RWPE1 (cell line): ENCODE results near the gene CEACAM6.
"Not testable (repeated sequence)": the region's sequence is repeated elsewhere in the genome, so short reads cannot be mapped to it uniquely, and the experiment has no call there.

Experiments
- CTCF ChIA-PET: fragments of 350-600 bp; sonication (Branson Sonifier 250); formaldehyde crosslinking; extraction: SDS; loops from one replicate; lab custom pipeline; 2021; lab: Yijun Ruan, JAX
- POLR2A ChIA-PET: fragments of 400-600 bp; formaldehyde crosslinking; extraction: SDS; loops from one replicate; lab custom pipeline; 2020; ENCODE audit warnings: antibody characterized with exemption; ENCODE audit not compliant: low non-redundant PET; lab: Yijun Ruan, JAX
- DNase-seq: peaks from one replicate; pipeline ENCODE4 v3.0.0; 2012; ENCODE audit warnings: low spot score
- H3K27ac ChIP-seq: fragments of 450-650 bp; 2 replicates; pipeline ENCODE4 v1.5.1; 2017
- TF ChIP-seq, protein P1 (sequence below): fragments of 450-650 bp; conservative IDR thresholded peaks from 2 replicates; pipeline ENCODE4 v1.5.1; 2017; ENCODE audit warnings: low read depth, mild to moderate bottlenecking

The CEACAM6 gene

DNA sequence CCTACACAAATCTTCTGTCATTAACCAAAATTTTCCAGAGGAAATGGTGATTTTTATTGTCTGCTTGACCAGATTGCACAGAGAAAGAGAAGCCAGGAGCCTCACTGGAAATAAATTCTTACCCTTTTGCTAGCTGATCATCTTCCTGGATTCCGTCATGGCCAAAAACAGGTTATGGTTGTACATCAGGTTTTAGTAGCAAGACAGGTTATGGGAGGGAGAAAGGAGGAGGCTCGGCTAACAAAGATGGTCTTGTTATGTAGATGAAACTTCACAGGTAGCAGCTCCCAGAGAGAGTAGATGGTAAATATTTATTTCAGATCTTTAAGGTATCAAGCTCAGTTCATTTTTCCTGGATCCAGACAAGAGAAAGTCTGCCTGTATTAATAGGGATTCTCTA lies 21.4 kb downstream of the CEACAM6 start:
- no peak overlapping the region for H3K27ac ChIP-seq
- no peak for DNase-seq
- POLR2A ChIA-PET: no interaction called here
- CTCF ChIA-PET: interaction anchor here (0.8 to 1.0 kb wide), 2 partner anchors 18 to 23 kb away, joined by 3 to 6 read pairs; no protein-coding TSS in a partner anchor
- TF ChIP-seq, protein P1, sequence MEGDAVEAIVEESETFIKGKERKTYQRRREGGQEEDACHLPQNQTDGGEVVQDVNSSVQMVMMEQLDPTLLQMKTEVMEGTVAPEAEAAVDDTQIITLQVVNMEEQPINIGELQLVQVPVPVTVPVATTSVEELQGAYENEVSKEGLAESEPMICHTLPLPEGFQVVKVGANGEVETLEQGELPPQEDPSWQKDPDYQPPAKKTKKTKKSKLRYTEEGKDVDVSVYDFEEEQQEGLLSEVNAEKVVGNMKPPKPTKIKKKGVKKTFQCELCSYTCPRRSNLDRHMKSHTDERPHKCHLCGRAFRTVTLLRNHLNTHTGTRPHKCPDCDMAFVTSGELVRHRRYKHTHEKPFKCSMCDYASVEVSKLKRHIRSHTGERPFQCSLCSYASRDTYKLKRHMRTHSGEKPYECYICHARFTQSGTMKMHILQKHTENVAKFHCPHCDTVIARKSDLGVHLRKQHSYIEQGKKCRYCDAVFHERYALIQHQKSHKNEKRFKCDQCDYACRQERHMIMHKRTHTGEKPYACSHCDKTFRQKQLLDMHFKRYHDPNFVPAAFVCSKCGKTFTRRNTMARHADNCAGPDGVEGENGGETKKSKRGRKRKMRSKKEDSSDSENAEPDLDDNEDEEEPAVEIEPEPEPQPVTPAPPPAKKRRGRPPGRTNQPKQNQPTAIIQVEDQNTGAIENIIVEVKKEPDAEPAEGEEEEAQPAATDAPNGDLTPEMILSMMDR: no peak

DNA sequence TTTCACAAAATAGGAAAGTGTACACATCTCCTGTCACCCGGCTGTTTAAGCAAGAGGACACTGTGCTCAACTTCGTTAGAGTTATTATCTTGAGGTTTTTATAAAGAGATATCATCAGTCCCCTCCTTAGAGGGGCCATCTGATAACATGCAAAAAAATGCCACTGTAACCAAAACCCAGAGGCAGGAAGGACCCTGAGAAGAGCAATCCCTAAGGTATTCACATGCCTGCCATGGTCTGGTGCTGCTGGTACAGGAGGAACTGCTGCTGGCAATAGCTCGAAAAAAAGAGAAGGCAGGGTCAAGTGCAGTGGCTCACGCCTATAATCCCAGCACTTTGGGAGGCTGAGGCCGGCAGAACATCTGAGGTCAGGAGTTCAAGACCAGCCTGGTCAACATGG lies 28.3 kb downstream of the CEACAM6 start:
- POLR2A ChIA-PET: no interaction called here
- CTCF ChIA-PET: interaction anchor here (0.6 kb wide), 2 partner anchors 51 to 92 kb away, joined by 3 read pairs; no protein-coding TSS in a partner anchor

DNA sequence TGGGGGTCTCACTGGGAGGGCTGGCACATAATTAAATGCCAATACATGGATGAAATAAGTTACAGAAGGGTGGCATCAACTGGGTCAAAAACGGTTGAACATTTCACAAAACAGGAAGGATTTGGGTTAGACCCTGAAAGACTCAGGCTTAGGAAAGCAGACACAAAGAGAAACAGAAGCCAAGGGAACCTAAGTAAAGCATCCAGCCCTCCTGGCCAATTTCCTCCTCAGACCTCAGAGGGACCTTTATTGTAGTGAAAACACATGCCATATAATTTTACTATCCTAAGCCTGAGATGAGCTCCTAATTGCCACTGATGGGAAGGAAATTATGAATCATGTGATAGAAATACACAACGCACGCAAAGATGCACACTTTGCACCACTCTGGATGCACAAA lies 29.0 kb downstream of the CEACAM6 start:
- POLR2A ChIA-PET: no interaction called here
- no peak overlapping the region for H3K27ac ChIP-seq
- no peak for DNase-seq
- TF ChIP-seq, protein P1: no peak
- CTCF ChIA-PET: interaction anchor here (1.2 to 2.3 kb wide), 4 partner anchors 9 to 142 kb away, joined by 3 to 23 read pairs (median 4); no protein-coding TSS in a partner anchor

More for the DNA sequence above, 28.3 kb downstream of the CEACAM6 start:
- no peak overlapping the region for H3K27ac ChIP-seq
- TF ChIP-seq, protein P1: no peak
- no peak for DNase-seq

DNA sequence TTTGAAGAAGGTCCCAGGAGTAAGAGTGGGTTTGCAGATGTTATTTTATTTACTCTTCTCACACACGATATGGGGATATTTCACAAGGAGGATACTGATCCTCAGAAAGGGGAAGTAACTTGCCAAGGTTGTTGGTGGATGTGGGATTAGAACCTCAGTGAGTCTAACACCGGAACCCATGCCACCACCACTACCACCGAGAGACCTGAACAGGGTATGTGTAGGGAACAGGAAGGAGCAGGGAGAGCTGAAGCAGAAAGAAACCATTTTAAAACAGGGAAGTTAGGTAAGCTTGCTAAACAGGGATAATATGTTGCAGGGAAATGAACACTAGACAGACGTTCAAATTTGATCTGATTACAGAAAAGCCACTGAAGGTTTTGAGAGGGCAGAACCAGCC lies 29.4 kb downstream of the CEACAM6 start:
- no peak overlapping the region for H3K27ac ChIP-seq
- CTCF ChIA-PET: interaction anchor here (0.7 to 2.3 kb wide), 6 partner anchors 9 to 233 kb away, joined by 3 to 23 read pairs (median 4); no protein-coding TSS in a partner anchor
- no peak for DNase-seq
- POLR2A ChIA-PET: no interaction called here
- TF ChIP-seq, protein P1: no peak

DNA sequence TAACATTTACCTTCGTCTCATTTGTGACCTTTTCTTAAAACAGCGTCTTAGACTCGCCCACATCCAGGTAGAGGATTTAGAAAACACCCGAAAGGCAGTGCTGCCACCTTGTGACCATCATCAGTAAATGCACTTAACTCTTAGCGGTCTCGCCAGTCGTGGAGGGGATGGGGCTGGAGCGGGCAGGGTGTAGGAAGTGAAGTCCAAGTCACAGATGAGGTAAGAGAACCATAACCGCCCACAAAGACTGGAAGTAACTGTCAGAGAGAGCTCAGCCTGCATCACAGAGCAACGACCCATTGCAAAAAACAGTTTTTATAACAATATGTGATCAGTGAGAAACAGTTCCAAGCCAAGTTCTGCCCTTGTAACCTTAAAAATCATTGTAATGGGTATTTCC lies 30.3 kb downstream of the CEACAM6 start:
- ChIA-PET CTCF (interaction anchor here (0.6 to 2.3 kb wide), 9 partner anchors 10 to 232 kb away, joined by 3 to 23 read pairs (median 4); no protein-coding TSS in a partner anchor), POLR2A (no interaction called here)
- TF ChIP-seq, protein P1: peak; percentile 84
- H3K27ac ChIP-seq: no peak overlapping the region
- peak; percentile 85 for DNase-seq

DNA sequence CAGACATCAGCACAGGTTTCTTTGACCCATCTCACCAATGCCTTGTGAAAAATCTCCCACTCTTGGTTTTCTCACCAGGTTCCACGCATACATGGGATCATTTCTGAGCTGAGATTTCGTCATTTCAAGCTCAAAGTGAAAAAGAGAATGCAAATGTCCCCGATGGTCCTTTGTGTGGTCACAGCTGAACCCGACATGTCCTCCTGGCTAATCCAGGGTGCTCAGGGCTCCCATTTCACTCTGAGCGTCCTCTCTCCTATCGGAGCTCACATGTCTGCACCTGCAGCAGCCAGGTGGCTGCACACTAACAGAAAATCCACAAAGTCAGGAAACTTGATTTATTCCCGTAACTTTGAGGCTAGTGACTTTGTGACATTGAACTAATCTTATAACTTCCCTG lies 31.7 kb downstream of the CEACAM6 start:
- H3K27ac ChIP-seq: no peak overlapping the region
- no peak for DNase-seq
- TF ChIP-seq, protein P1: no peak
- POLR2A ChIA-PET: no interaction called here
- CTCF ChIA-PET: interaction anchor here (1.0 kb wide), 1 partner anchor 34 kb away, joined by 13 read pairs; no protein-coding TSS in a partner anchor

DNA sequence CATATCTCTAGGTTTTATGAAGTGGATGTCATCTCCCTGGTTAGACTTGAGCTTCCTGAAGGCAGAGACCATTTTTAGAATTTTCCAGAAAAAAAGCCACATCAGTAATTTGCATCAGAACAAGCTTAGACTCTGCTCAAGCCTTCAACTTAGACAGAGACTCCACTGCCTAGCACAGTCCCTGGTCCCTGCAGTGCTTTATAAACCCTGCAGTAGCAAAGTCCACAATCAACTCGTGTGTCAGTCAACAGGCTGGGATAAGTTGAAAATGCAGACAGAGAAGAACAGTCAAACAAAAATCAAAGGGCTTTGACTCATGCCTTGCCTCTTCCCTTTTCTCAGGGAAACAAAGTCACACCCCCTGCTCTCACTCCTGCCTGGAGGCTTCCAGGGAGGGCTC lies 33.2 kb downstream of the CEACAM6 start:
- CTCF ChIA-PET, DNase-seq, POLR2A ChIA-PET, H3K27ac ChIP-seq: not testable (repeated sequence)

DNA sequence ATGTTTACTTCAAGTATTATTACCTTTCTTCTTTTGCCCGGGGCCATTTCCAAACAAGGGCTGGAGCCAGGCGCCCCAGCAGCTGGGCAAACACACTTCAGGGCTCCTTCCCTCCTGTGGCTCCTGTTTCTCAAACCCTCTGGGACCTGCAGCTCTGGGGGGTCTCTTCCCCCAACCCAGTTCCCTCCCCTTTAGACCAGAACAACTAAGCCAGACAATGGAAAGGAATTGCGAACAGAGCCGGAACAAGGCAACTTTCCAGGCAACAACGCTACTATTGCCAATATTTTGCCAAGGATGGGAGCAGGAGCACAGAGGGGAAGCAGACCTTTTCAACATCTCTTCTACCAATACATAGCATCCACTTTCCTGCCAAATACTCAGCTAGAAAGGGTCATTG lies 33.7 kb downstream of the CEACAM6 start:
- DNase-seq, H3K27ac ChIP-seq, CTCF ChIA-PET, POLR2A ChIA-PET: not testable (repeated sequence)
